Stimulated activated CD8-positive, alpha-beta memory T cell treated with anti-CD3 and anti-CD28 coated beads, Interleukin-2, amount 100 ng/mL, for 1 hour (primary cell): ENCODE measurements around the gene LANCL1.

Source experiments
- DNase-seq, 2 donors: peaks; one replicate each; pipeline ENCODE4 v3.0.0-alpha.2; 2020; ENCODE audit warnings: low read depth in 2 of 2

Gene LANCL1, protein sequence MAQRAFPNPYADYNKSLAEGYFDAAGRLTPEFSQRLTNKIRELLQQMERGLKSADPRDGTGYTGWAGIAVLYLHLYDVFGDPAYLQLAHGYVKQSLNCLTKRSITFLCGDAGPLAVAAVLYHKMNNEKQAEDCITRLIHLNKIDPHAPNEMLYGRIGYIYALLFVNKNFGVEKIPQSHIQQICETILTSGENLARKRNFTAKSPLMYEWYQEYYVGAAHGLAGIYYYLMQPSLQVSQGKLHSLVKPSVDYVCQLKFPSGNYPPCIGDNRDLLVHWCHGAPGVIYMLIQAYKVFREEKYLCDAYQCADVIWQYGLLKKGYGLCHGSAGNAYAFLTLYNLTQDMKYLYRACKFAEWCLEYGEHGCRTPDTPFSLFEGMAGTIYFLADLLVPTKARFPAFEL

DNA sequence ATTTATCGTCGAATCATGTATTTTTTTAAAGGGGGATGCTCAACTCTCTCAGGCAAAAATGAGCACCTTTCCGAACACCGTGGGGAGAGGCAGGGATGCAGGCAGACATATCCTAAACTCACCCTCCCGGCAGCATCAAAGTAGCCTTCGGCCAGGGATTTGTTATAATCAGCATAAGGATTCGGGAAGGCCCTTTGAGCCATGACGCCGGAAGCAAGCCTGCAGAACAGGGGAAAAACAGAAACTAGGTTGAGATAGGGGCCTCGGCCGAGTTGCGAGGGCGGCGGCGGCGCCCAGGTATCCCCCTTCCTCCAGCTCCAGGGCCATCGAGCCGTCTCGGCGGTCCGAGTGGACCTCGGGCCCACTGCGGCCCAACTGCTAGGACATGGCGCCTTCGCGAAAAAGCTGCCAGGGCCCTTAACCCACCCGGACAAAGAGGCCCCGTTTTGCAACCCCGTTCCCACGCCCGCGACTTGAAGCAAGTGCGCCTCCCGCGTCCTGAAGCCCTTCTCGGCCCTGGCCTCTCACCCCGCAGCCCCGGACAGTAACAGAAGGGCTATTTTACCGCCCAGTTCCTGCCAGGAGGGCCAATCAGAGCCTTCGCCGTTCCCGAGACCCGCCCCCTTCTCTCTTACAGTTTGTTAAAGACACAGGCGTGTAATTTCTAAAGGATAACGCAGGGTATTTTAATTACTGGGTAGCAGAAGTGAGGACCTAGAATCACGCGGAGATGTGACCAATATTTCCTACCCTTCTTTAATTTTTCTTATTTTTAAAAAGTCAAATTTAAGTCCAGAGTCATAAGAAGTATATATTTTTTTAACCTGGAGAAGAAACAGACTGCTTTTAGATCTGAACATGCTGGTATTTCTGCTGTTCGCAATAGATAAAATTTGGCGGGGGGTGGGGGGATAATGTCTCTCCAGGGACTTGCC lies at the start of gene LANCL1:
Gene LANCL1 (minus strand): TSS at position 566 of the 935 bp plus-strand sequence. CDS start 363 bp downstream, at position 203.
- DNase-seq: peak; percentile 48 to 65

DNA sequence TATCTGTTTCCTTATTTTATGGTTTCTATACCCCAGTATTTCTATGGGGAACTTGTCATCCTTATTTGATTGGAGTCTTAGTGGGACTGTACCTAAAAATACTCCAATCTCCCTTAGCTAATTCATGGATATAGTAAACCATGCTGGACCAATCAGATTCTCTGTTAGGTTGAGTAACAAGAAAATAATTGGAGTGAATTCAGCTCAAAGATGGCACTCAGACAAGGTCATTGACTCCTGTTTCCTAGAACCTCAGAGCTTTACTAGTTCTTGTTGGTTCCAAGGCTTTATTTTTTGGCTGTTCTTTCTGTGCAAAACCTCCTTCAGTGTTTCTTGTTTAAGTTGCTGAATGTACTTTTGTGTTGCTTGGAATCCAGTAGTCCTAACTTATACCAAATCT lies 48.0 kb upstream of the LANCL1 start:
- DNase-seq: no peak

DNA sequence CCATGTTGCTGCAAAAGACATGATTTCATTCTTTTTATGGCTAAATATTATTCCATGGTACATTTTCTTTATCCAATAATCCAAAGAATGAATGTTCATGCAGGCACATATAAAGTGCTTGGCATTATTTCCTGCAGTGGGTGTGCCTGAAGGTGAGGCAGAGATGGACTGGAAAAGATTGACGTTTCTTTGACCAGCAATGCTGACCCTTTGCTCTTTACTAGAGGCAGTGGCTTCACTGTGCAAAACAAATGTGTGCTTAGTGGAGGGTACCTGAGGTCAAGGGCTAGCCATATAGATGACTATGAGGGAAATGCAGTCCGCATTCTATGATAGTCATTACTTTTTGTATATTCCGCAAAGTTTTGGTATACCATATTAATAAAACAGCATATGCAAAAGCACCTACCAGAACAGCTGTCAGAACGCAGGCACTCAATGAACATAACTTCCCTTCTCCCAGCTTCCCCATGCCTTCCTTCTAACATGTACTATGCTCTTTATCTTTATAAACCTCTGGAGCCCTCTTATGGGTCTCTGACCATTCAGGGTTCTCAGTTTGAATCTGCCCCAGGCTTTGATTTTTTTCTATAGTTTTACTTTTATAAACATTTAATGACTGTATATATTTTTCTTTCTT lies 47.2 kb upstream of the LANCL1 start:
- no peak for DNase-seq

DNA sequence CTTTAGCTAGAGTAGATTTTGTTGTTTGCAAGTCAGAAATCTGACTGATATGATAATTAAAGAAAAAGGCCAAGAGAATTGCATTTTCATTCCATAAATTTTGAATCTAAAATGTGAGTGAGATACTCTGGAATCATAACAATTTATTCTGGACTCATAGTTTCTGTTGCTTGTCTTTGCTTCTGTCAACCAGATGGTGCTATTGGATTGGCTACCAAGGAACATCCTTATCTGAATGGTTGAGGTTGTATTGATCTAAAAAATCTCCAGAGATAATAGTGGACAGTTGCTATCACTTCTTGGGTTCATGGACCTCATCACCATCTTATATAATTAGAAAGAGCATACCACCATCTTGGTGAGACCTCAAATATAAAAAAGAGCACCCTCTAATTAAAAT lies 45.8 kb upstream of the LANCL1 start:
- no peak for DNase-seq

DNA sequence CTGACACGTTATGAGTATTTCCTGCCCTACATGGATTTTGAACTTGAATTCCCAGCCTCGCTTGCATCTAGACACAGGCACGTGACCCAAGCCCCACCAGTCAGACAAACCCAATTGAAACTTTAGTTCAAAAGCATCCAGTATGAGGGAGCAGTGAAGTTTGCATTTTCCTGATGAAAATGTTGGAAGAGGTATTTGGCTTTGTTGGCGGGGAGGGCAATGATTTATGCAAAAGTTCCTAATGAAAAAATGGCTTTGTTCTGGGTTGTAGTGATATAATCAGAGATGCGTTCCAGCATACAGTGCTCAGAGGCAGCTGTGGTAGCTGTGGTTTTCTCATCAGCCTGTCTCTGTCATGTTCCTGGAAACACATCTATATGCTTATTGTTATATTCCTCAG lies 43.0 kb upstream of the LANCL1 start:
- DNase-seq: no peak

DNA sequence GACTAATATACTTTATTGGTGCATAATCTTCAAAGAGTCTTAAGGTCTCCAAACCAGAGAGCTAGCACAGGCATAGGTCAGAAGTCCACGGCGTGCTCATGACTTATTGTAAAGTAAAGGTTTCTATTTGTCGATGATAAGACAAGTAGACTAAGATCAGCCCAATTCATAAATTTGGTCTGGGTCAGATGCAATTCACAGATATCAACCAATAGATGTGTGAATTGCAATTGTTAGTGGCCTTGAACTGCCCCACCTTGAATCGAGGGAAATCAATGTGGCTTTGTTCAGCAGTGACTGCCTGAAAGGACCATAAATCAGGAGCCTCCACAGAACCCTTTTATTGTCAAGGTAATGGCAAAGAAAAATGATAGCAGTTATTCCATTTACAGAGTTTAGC lies 40.7 kb upstream of the LANCL1 start:
- no peak for DNase-seq

DNA sequence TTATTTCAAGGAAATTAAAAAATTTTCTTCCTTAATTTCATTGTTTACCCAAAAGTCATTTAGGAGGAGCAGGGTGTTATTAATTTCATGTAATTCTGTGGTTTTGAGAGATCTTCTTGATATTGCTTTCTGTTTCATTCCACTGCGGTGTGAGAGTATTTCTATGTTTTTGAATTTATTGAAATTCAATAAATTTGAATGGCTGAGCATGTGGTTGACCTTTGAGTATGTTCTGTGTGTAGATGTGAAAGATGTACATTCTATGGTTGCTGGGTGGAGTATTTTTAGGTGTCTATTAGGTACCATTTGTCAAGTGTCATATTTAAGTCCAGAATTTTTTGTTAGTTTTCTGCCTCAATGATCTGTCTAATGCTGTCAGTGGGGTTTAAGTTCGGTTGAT lies 39.4 kb upstream of the LANCL1 start:
- no peak for DNase-seq

DNA sequence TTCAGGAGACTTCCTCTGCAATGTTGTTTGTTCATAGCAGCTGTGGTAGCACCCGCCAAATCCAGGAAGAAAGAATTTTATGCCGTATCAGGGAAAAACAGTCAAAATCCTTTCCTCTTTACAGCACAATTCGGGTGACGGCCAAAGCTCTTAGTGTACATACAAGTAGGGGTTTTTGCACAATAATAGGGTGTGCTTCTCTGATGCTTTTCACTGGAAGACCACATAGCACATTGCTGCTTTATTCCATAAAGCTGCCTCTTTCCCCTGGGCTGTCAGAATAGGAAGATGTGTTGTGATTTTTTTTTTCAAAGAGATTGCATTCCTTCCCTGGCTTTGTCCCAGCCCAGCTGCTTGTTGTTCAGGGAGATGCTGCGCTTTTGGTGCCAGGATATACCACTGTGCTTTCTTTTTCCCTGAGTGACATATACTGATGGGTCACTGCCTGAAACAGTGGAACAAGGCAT lies 27.2 kb upstream of the LANCL1 start:
- DNase-seq: no peak

DNA sequence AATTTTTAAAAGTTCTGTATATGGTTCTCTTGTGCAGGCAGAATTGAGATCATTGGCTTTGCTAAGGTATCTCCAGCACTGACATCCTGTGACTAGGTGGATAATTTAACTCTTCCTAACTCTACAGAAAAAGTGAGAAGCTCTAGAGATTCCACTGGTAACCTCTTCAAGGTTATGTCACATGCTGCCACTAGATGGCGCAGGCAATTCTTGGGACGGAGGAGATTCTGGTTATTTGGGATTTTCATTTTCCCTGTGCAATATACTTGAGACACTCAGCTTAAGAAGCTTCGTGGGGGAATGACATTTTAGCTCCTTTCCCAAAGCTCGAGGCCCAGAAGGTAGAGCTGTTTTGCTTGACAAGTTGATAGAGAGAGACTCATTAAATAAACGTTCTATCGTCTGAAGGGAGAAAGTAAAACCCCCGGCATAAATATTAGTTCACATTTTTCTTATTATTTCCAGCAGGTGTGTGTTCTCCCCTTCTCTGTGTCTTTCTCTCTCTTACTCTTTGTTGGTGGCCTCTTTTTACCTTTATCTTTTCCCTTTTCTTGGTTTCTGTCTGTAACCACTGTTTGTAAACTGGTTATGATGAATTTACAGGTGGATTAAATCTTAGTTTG lies 26.6 kb upstream of the LANCL1 start:
- no peak for DNase-seq

DNA sequence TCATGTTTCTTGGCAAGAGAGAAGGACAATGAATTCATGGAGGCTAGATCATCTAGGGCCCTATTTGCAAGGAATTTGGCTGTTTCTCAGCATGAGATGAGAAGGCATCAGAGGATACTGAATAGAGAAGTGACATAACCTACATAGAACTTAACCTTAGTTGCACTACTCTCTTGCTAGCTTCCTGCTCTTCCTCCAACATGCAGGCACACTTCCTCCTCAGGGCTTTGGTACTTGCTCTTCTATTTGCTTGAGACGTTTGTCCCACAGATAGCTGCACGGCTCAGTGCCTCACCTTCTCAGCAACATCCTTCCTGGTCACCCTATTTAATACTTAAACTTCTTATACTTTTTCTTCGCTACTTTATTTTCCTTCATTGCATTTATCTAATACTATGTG lies 20.0 kb upstream of the LANCL1 start:
- no peak for DNase-seq

DNA sequence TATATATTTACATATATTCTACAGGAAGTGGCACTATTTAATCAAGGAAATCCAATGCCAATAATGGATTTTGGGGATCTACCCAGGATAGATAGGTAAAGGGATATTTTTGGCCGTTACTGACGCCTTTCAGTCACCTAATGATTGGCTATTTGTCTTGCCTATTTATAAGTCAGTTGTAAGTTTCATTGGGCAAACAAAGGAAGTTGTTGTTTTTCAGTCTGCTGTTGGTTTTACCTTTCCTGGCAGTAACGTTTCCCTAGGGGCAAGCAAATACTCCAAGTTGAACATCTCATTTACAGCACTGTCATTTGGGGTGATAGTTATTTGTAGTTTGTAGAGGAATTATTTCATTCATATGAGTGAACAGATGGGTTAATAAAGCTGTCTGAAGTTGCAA lies 17.0 kb upstream of the LANCL1 start:
- no peak for DNase-seq

DNA sequence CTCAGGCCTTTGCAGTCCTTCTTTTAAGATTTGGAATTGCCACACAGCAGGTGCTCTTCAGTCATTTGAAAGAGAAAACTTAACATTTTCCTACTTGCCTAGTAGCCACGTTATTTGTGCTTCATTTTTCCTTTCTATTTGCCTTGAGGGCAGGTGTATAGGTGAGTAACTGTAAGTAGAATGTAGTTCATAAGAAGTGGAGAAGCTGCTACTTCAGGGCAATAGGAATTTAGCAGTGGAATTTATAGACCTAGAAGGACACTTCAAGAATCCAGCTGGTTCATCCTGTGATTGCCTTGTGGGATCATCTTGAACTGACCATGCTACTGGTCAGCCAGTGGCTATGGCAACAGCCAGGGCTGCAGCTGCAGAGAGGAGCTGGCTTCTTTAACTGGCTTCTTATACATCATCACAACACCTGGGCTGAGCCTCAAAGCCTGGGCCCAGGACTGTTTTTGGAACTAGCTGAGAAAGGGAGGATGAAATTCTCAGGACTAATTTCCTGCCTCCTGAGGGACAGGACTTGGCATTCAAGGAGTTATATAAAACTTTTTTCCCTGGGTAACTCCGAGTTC lies 5.1 kb upstream of the LANCL1 start:
- no peak for DNase-seq

DNA sequence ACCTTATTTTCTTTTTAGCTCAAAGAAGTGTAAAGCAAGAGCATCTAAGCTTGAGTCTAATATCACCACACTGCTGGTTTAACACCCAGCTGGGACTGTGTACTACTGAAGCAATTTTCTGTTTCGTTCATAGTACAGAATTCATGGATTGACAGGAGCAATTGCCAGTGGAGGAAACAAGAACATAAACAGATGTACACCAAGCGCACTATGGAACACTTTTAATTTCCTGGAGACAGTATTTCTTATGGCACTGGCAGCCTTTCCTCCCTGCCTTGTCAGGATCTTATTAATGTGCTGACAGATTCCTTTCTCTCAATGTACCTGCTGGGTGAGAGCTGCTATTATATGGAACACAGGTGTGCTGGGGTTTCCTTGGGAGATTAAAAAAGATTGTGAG lies 4.2 kb upstream of the LANCL1 start:
- DNase-seq: no peak

DNA sequence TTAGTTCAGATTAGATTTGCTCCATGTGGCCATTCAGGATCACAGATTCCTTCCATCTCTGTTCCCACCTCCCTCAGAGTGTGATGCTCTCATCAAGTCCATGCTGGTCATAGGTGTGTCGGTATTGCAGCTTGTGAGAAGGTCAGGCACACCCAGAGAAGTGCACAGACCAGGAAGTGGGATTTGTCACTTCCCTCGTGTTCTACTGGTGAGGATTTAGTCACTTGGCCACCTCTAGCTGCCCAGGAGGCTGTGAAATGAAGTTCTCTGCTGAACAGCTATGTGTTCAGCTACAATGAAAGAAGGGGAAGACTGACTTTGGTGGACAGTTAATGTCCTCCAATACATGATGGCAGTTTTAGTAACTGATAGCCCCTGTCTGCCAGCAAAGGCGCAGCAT lies 3.5 kb upstream of the LANCL1 start:
- DNase-seq: no peak

DNA sequence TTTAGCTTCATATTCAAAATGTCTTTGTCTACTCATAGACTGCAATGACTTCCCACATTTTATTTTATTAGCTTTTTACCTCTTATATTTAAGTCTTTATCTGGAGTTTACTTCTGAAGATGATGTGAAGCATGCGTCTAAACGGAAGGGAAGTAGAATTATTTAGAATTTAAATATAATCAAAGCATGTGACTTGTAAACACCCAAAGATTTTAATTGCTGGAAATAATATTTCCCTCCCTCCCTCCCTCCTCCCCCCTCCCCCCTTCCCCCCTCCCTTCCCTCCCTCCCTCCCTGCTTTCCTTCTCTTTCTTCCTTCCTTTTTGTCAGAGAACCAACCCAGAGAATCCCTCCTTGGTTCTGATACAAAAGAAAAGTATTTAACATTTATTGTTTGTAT lies 2.1 kb upstream of the LANCL1 start:
- no peak for DNase-seq

DNA sequence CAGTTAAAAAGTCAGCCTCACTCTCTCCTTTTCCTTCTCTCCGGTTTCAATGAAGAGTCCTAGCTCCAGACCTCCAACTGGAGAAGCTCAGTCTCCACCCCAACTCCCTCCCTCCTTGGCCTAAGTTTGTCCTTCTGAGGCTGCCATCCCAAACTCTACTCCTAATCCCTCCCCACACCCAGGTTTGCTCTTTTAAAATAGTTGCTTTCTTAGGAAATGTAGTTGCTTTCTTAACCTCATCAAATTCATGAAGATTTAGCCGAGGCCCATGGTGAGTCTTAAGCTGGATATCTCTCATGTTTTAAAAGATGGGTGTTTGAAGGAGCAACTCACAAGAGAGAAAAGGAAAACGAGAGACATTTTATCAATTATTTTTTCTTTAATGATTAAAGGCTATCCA lies 937 bp upstream of the LANCL1 start:
- DNase-seq: no peak

DNA sequence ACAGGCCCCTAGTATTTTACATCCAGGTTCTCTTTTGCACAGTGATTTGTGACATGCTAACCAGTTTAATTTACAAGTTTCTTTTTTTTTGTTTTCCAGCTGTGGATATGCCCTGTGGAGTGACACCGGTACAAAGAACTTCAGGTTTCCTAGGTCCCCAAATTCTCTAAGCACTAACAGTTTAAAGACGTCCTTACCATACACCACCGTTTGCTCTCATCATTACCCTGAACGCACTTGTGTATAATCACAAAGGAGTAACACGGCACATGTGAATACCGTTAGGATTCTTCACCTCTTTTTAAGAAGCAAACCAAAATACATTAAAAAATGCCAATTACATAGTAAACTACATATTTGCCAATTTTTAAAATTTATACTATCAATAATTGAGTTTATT lies 853 bp downstream of the LANCL1 start:
- no peak for DNase-seq

DNA sequence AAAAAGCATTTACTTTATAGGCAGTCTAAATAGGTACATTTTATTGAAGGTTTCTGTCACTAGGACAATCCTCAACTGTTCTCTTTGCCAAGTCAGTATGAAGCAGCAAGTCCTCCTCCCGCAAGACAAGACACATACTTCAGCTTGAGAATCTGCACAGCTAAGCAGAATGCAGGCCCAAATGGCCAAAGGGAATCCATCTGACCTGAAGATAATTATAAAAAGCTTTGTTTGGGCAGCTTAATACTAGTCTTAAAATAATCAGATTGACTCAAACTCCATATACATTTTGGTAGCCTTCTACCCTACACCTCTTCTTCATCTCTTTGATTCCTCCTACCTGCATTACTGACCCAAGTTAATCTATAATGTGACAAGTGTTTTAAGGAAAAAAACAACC lies 1.8 kb downstream of the LANCL1 start:
- no peak for DNase-seq

DNA sequence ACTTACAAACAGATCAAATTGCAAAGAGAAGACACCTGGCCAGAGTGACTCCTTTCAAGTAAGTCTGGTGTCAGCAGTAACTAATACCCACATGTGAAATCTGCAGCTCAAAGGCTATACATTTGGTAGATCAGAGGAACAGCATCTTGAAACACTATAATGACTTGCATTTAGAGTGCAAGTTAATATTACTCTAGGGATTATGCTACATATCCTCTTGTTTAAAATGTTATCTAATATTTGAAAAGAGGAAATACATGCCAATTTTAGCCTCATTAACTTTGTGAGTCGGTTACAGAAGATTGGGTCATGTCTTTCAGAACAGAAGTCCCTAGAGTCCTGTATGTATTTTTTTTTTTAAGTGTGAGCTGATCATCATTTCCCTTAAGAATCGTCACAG lies 15.2 kb downstream of the LANCL1 start:
- DNase-seq: no peak

DNA sequence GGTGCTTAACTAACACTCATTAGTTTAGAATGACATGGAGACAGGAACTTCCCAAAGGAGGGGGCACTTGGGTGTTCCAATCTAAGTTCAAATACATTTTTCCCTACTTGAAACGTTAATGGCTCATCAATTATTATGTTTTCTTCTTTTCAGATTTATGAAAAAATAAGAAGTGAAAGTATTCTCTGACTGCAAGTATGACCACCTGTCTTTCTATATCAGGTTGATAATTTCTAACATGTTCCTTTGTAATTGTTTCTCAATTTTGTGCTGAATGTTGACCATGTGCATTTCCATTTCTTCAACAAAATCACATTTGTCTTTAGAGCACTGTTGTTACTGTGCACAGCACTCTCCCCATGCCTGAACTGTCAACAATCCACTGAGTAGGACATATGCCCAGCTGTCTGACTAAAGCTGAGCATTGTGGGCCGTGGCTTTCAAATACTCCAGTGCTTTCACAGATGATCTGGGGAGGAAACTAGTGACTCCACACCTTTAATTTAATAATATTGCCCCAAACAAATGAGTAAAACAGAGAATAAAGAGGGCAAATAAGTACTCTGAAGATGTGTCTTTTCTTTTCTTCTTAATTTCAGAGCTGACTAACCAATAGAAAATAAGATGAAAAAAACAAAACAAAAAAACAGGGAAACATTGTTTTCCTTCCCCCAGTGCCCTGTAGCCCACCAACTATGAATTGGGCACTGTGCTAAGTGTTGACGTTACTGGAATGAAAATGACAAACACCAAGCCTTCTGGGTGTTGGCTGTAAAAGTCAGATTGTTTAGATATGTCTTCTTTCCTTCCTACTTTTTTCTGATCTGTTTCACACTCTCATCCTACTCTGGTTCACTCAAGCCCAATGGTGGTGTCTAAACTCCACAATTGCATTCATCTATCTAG lies 16.0 kb downstream of the LANCL1 start:
- DNase-seq: no peak
